Measurements from ENCODE around the gene GARRE1.

- TF ChIP-seq CTCF (IDR thresholded peaks at IDR 0.05) (no peak), PHF8 (IDR thresholded peaks at IDR 0.05; ENCODE audit: borderline replicate concordance, low read depth) (no peak), REST (IDR thresholded peaks at IDR 0.05) (no peak), RCOR1 (IDR thresholded peaks at IDR 0.05; ENCODE audit: low read depth, low read length) (no peak), MYC (IDR thresholded peaks at IDR 0.05; ENCODE audit: borderline replicate concordance, low read length) (no peak), EHMT2 (IDR thresholded peaks at IDR 0.05; ENCODE audit: low read depth) (no peak), NPAS2 (CRISPR knock-in tag; IDR thresholded peaks at IDR 0.05; ENCODE audit: borderline replicate concordance) (no peak), CEBPB (IDR thresholded peaks at IDR 0.05) (no peak), BHLHE40 (IDR thresholded peaks at IDR 0.05; ENCODE audit: low read depth, low read length) (no peak), MAX (IDR thresholded peaks at IDR 0.05) (no peak), POLR2A (IDR thresholded peaks at IDR 0.05; ENCODE audit: low read length) (no peak), EP300 (IDR thresholded peaks at IDR 0.05) (no peak)
These were observed 20.7 kb downstream of the GARRE1 start for GRCh38 chr19:34274827-34275625.

Measured in A549 (cell line).